Measurements from ENCODE around the gene ENKUR.

- TF ChIP-seq, protein P1, sequence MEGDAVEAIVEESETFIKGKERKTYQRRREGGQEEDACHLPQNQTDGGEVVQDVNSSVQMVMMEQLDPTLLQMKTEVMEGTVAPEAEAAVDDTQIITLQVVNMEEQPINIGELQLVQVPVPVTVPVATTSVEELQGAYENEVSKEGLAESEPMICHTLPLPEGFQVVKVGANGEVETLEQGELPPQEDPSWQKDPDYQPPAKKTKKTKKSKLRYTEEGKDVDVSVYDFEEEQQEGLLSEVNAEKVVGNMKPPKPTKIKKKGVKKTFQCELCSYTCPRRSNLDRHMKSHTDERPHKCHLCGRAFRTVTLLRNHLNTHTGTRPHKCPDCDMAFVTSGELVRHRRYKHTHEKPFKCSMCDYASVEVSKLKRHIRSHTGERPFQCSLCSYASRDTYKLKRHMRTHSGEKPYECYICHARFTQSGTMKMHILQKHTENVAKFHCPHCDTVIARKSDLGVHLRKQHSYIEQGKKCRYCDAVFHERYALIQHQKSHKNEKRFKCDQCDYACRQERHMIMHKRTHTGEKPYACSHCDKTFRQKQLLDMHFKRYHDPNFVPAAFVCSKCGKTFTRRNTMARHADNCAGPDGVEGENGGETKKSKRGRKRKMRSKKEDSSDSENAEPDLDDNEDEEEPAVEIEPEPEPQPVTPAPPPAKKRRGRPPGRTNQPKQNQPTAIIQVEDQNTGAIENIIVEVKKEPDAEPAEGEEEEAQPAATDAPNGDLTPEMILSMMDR (IDR thresholded peaks at IDR 0.05): no peak
- no peak for TF ChIP-seq EZH2 (IDR thresholded peaks at IDR 0.05)
Observed at GRCh38 chr10:25046641-25047040, 30.7 kb upstream of the ENKUR start.

Measured in neural progenitor cell (in vitro differentiated cells).